ENCODE measurements around the gene CCDC183.
"Not testable (repeated sequence)": the region's sequence is repeated elsewhere in the genome, so short reads cannot be mapped to it uniquely, and the experiment has no call there.

The CCDC183 gene

GRCh38 chr9:136785565-136786355 is 10.4 kb upstream of the CCDC183 start:
- DNase-seq (ENCODE audit: low spot score), result not testable (repeated sequence)

GRCh38 chr9:136786451-136786850 is 9.7 kb upstream of the CCDC183 start:
- no peak for DNase-seq (ENCODE audit: low spot score)

GRCh38 chr9:136786983-136787382 is 9.2 kb upstream of the CCDC183 start:
- DNase-seq (ENCODE audit: low spot score), result not testable (repeated sequence)

GRCh38 chr9:136787690-136788400 is 8.3 kb upstream of the CCDC183 start:
- peak; percentile 91 for DNase-seq (ENCODE audit: low spot score)

- DNase-seq (ENCODE audit: low spot score), result peak; percentile 19
Measured at GRCh38 chr9:136788644-136789522, 7.3 kb upstream of the CCDC183 start.

GRCh38 chr9:136789523-136789937 is 6.6 kb upstream of the CCDC183 start:
- DNase-seq (ENCODE audit: low spot score), result no peak

- DNase-seq (ENCODE audit: low spot score), result peak; percentile 99
Measured at GRCh38 chr9:136790640-136791515, 5.3 kb upstream of the CCDC183 start, which contains the start of gene TMEM141. Gene TMEM141 (plus strand): TSS chr9:136791344. CDS start chr9:136791371, 27 bp downstream.

- DNase-seq (ENCODE audit: low spot score), result peak; percentile 84
Measured at GRCh38 chr9:136791516-136792276, 4.4 kb upstream of the CCDC183 start.

- no peak for DNase-seq (ENCODE audit: low spot score)
Measured at GRCh38 chr9:136792321-136793085, 3.6 kb upstream of the CCDC183 start.

GRCh38 chr9:136793086-136793946 is 2.8 kb upstream of the CCDC183 start:
- DNase-seq (ENCODE audit: low spot score), result peak; percentile 55

GRCh38 chr9:136794281-136794999 is 1.7 kb upstream of the CCDC183 start:
- DNase-seq (ENCODE audit: low spot score), result no peak

- DNase-seq (ENCODE audit: low spot score), result no peak
Measured at GRCh38 chr9:136795000-136795348, 1.2 kb upstream of the CCDC183 start.

GRCh38 chr9:136796775-136797347 is 723 bp downstream of the CCDC183 start:
- DNase-seq (ENCODE audit: low spot score), result not testable (repeated sequence)

GRCh38 chr9:136798708-136799078 is 2.6 kb downstream of the CCDC183 start:
- no peak for DNase-seq (ENCODE audit: low spot score)

GRCh38 chr9:136799079-136799853 is 3.1 kb downstream of the CCDC183 start:
- DNase-seq (ENCODE audit: low spot score), result no peak

GRCh38 chr9:136799854-136800657 is 3.9 kb downstream of the CCDC183 start:
- peak; percentile 70 for DNase-seq (ENCODE audit: low spot score)

Measured in hematopoietic multipotent progenitor cell treated with erythropoietin and hydrocortisone succinate and interleukin-3 and kit ligand, for 17 days (in vitro differentiated cells).